Cerebellar nuclear complex (tissue), 1 donor: ENCODE results near the gene ZNF595.
"Not testable (repeated sequence)": the region's sequence is repeated elsewhere in the genome, so short reads cannot be mapped to it uniquely, and the experiment has no call there.

Source experiments
- DNase-seq, 2 experiments: peaks; one replicate each; lab custom pipeline; 2025; lab: John Stamatoyannopoulos, UW

Gene ZNF595

GRCh38 chr4:85951-86350 is 32.8 kb downstream of the ZNF595 start:
- no peak for DNase-seq

GRCh38 chr4:86559-87324 is 33.6 kb downstream of the ZNF595 start:
- not testable (repeated sequence) for DNase-seq

- DNase-seq = no peak
Measured at GRCh38 chr4:98386-98785, 45.3 kb downstream of the ZNF595 start.

GRCh38 chr4:99863-100262 is 46.7 kb downstream of the ZNF595 start:
- DNase-seq = no peak

GRCh38 chr4:107083-107443 is 53.9 kb downstream of the ZNF595 start:
- no peak for DNase-seq

GRCh38 chr4:107444-108429 is 54.6 kb downstream of the ZNF595 start:
- DNase-seq = no peak

- no peak for DNase-seq
Measured at GRCh38 chr4:112771-113170, 59.6 kb downstream of the ZNF595 start.

- DNase-seq = no peak
Measured at GRCh38 chr4:113732-114131, 60.6 kb downstream of the ZNF595 start.

GRCh38 chr4:114149-114548 is 61.0 kb downstream of the ZNF595 start:
- DNase-seq = no peak

GRCh38 chr4:116499-116898 is 63.4 kb downstream of the ZNF595 start:
- DNase-seq = no peak

- no peak for DNase-seq
Measured at GRCh38 chr4:120616-121015, 67.5 kb downstream of the ZNF595 start.

- no peak for DNase-seq
Measured at GRCh38 chr4:121408-122084, 68.4 kb downstream of the ZNF595 start.

- DNase-seq = not testable (repeated sequence)
Measured at GRCh38 chr4:123922-124274, 70.8 kb downstream of the ZNF595 start.

- peak; percentile 80 to 90 for DNase-seq
Measured at GRCh38 chr4:124275-125081, 71.4 kb downstream of the ZNF595 start, which contains the start of gene ZNF718. Gene ZNF718 (plus strand): TSS chr4:124501. CDS start chr4:124671, 170 bp downstream.

- DNase-seq = no peak
Measured at GRCh38 chr4:125091-125771, 72.1 kb downstream of the ZNF595 start.

- DNase-seq = no peak
Measured at GRCh38 chr4:125833-126232, 72.7 kb downstream of the ZNF595 start.

GRCh38 chr4:132483-132882 is 79.4 kb downstream of the ZNF595 start:
- DNase-seq = no peak
